Measurements from ENCODE around the gene ATOX1. TPM values are rescaled to one million over a fixed set of nuclear protein-coding genes. Genes with fewer than 3 reads are reported as not detected.

ATOX1 gene
- total RNA-seq, 1 donor from 2014 or later, result 26.9 TPM

- Histone ChIP-seq H3K36me3 (ENCODE audit: control insufficient read depth, insufficient read depth, low read length) (no peaks in the 10 kb centered on the region), H3K4me3 (ENCODE audit: low read depth, low read length) (no peak overlapping the region), H3K27me3 (ENCODE audit: control insufficient read depth, insufficient read depth, low read length) (no peaks in the 10 kb centered on the region)
- no peak for DNase-seq (ENCODE audit: low read depth)
- no peak for FAIRE-seq
- TF ChIP-seq, protein P1, sequence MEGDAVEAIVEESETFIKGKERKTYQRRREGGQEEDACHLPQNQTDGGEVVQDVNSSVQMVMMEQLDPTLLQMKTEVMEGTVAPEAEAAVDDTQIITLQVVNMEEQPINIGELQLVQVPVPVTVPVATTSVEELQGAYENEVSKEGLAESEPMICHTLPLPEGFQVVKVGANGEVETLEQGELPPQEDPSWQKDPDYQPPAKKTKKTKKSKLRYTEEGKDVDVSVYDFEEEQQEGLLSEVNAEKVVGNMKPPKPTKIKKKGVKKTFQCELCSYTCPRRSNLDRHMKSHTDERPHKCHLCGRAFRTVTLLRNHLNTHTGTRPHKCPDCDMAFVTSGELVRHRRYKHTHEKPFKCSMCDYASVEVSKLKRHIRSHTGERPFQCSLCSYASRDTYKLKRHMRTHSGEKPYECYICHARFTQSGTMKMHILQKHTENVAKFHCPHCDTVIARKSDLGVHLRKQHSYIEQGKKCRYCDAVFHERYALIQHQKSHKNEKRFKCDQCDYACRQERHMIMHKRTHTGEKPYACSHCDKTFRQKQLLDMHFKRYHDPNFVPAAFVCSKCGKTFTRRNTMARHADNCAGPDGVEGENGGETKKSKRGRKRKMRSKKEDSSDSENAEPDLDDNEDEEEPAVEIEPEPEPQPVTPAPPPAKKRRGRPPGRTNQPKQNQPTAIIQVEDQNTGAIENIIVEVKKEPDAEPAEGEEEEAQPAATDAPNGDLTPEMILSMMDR (IDR thresholded peaks at IDR 0.05; ENCODE audit: insufficient read depth, low read length, severe bottlenecking), result no peak
These were observed 50.3 kb downstream of the ATOX1 start for GRCh38 chr5:151708126-151708525.

DNA sequence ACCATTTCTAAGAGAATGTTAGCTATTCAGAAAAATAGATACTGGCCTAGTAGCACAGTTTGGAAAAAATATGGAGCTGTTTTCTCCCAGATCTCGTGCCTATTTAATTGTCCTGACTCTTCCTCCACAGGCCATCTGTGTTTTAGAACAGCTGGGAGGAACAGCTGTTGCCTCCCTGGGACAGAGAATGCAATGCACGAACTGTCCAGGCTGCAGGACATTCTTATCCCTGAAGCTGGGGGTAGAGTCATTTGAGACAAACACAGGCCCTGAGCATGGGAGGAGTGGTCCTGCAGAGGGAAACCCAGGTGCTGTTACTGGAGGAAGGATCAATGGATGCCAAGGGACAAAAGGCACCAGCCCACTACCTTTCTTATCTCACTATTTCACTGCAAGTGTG, 50.9 kb downstream of the ATOX1 start:
- H3K4me3 ChIP-seq (ENCODE audit: low read depth, low read length), result no peak overlapping the region
- DNase-seq (ENCODE audit: low read depth) (no peak), FAIRE-seq (no peak)
- H3K27me3 ChIP-seq (ENCODE audit: control insufficient read depth, insufficient read depth, low read length), result no peaks in the 10 kb centered on the region
- TF ChIP-seq, protein P1 (IDR thresholded peaks at IDR 0.05; ENCODE audit: insufficient read depth, low read length, severe bottlenecking), result no peak
- no peaks in the 10 kb centered on the region for H3K36me3 ChIP-seq (ENCODE audit: control insufficient read depth, insufficient read depth, low read length)

GRCh38 chr5:151706906-151707305, 51.5 kb downstream of the ATOX1 start:
- DNase-seq (ENCODE audit: low read depth) (peak; percentile 90), FAIRE-seq (no peak)
- no peak overlapping the region for H3K4me3 ChIP-seq (ENCODE audit: low read depth, low read length)
- H3K27me3 ChIP-seq (ENCODE audit: control insufficient read depth, insufficient read depth, low read length), result no peaks in the 10 kb centered on the region
- H3K36me3 ChIP-seq (ENCODE audit: control insufficient read depth, insufficient read depth, low read length), result no peaks in the 10 kb centered on the region
- TF ChIP-seq, protein P1 (IDR thresholded peaks at IDR 0.05; ENCODE audit: insufficient read depth, low read length, severe bottlenecking), result no peak

- TF ChIP-seq, protein P1 (IDR thresholded peaks at IDR 0.05; ENCODE audit: insufficient read depth, low read length, severe bottlenecking), result no peak
- Histone ChIP-seq H3K36me3 (ENCODE audit: control insufficient read depth, insufficient read depth, low read length) (no peaks in the 10 kb centered on the region), H3K4me3 (ENCODE audit: low read depth, low read length) (no peak overlapping the region), H3K27me3 (ENCODE audit: control insufficient read depth, insufficient read depth, low read length) (no peaks in the 10 kb centered on the region)
- FAIRE-seq (no peak), DNase-seq (ENCODE audit: low read depth) (no peak)
These were observed 54.7 kb downstream of the ATOX1 start for GRCh38 chr5:151703780-151704179.

DNA sequence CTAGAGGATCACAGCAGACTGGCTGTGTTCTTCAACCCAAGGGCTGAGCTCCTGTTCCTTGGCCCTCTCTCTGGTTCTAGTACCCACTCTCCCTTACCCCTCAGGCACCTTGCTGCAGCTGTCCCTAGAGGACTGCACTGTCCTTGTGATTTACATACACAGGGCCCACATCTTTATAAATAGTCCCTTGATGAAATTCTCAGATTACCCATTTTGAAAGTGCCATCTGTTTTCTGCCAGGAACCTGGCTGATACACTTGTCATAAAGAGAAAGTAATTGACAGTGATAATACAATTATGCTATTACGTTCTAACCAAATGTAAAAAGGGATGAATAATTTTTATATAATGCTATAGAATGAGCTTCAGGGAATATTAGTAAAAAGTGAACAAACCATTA, 55.2 kb downstream of the ATOX1 start:
- no peak for DNase-seq (ENCODE audit: low read depth)
- TF ChIP-seq, protein P1 (IDR thresholded peaks at IDR 0.05; ENCODE audit: insufficient read depth, low read length, severe bottlenecking), result no peak

GRCh38 chr5:151700820-151701219, 57.6 kb downstream of the ATOX1 start:
- no peak for FAIRE-seq
- no peaks in the 10 kb centered on the region for H3K36me3 ChIP-seq (ENCODE audit: control insufficient read depth, insufficient read depth, low read length)
- no peak for DNase-seq (ENCODE audit: low read depth)
- TF ChIP-seq, protein P1 (IDR thresholded peaks at IDR 0.05; ENCODE audit: insufficient read depth, low read length, severe bottlenecking), result no peak
- no peaks in the 10 kb centered on the region for H3K27me3 ChIP-seq (ENCODE audit: control insufficient read depth, insufficient read depth, low read length)
- no peak overlapping the region for H3K4me3 ChIP-seq (ENCODE audit: low read depth, low read length)

More for the DNA sequence above, 55.2 kb downstream of the ATOX1 start:
- FAIRE-seq, result no peak
- Histone ChIP-seq H3K36me3 (ENCODE audit: control insufficient read depth, insufficient read depth, low read length) (no peaks in the 10 kb centered on the region), H3K27me3 (ENCODE audit: control insufficient read depth, insufficient read depth, low read length) (no peaks in the 10 kb centered on the region), H3K4me3 (ENCODE audit: low read depth, low read length) (no peak overlapping the region)

Data from bronchial epithelial cell (primary cell).